SJSA1 (cell line): ENCODE results near the gene MOB2. TPM values are rescaled to one million over a fixed set of nuclear protein-coding genes. Genes with fewer than 3 reads are reported as not detected.
"Not testable (repeated sequence)": the region's sequence is repeated elsewhere in the genome, so short reads cannot be mapped to it uniquely, and the experiment has no call there.

Source experiments
- DNase-seq, 2 experiments: peaks; one replicate each; pipeline ENCODE4 v3.0.0-alpha.2; 2015 to 2020; ENCODE audit warnings: low spot score in 2 of 2, low read depth in 1 of 2
- H3K27ac ChIP-seq: fragments of 250-450 bp; sonication (Bioruptor Pico); 2 replicates; pipeline ENCODE4 v1.5.1; 2020; ENCODE audit warnings: mild to moderate bottlenecking, moderate library complexity
- H3K27me3 ChIP-seq: fragments of 250-450 bp; sonication (Bioruptor Pico); replicated peaks from 2 replicates; pipeline ENCODE4 v1.5.1; 2020; ENCODE audit warnings: mild to moderate bottlenecking, moderate library complexity
- H3K36me3 ChIP-seq: fragments of 250-450 bp; sonication (Bioruptor Pico); 2 replicates; pipeline ENCODE4 v1.5.1; 2020; ENCODE audit warnings: mild to moderate bottlenecking
- H3K4me1 ChIP-seq: fragments of 250-450 bp; sonication (Bioruptor Pico); replicated peaks from 2 replicates; pipeline ENCODE4 v1.6.1; 2021; ENCODE audit warnings: mild to moderate bottlenecking
- H3K4me3 ChIP-seq: fragments of 250-450 bp; sonication (Bioruptor Pico); 2 replicates; pipeline ENCODE4 v1.5.1; 2020; ENCODE audit warnings: mild to moderate bottlenecking
- H3K9me3 ChIP-seq: fragments of 250-450 bp; sonication (Bioruptor Pico); replicated peaks from 2 replicates; pipeline ENCODE4 v1.5.1; 2020; ENCODE audit warnings: mild to moderate bottlenecking
- total RNA-seq: library from RNA; depleted of rRNA; stranded (reverse); fragments of >200 nt; shearing (Covaris generic); gene quantifications from 2 replicates; pipeline ENCODE4 v1.2.3, GENCODE V29; 2014

The MOB2 gene
- total RNA-seq, 1 experiment from 2014 or later = 9.1 TPM

DNA sequence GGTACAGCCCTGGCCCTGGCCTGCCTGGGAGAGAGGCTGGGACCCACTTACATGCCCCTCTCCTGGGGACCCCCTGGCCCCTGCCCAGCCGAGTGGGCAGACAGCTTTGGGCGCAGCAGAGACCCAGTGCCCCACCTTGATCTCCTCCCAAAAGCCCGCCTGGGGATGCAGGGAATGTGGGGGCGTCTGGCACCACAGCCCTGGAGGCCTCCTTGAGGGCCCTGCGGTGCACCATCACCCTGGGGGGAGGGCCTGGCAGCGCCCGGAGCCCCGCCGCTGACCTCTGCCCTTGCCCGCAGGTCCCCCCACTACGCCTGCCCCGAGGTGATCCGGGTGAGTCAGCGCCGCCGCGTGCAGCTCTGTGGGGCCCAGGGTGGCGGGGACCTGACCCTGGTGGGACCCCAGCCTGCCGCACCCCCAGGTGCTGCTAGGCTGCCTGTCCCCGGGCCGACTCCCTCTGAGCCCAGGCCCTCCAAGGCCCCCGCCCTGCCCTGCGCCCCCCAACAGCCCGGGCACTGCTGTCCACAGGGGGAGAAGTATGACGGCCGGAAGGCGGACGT lies 43.7 kb downstream of the MOB2 start:
- H3K9me3 ChIP-seq = no peaks in the 10 kb centered on the region
- H3K27ac ChIP-seq = no peak overlapping the region
- DNase-seq = no peak
- H3K27me3 ChIP-seq = no peaks in the 10 kb centered on the region
- no peaks in the 10 kb centered on the region for H3K36me3 ChIP-seq
- no peak overlapping the region for H3K4me3 ChIP-seq
- no peaks in the 10 kb centered on the region for H3K4me1 ChIP-seq

DNA sequence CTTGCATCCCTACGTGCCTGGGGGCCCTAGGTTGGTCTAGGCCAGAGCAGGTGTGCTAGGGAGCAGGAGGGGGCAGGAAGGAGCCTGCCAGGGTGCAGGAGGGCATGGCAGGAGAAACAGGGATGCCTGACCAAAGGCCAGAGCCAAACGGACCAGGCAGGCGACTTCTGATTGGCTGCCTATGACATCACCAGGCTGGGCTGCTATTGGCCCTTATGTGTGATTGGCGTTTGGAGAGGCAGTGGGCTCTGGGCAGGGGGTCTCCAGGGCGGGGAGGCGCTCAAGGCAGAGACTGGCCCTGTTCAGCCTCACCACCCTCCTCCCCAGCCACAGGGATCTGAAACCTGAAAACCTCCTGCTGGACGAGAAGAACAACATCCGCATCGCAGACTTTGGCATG lies 44.4 kb downstream of the MOB2 start:
- H3K4me1 ChIP-seq = no peaks in the 10 kb centered on the region
- H3K4me3 ChIP-seq = no peak overlapping the region
- H3K27ac ChIP-seq = no peak overlapping the region
- no peaks in the 10 kb centered on the region for H3K27me3 ChIP-seq
- H3K9me3 ChIP-seq = no peaks in the 10 kb centered on the region
- H3K36me3 ChIP-seq = no peaks in the 10 kb centered on the region
- DNase-seq = no peak

DNA sequence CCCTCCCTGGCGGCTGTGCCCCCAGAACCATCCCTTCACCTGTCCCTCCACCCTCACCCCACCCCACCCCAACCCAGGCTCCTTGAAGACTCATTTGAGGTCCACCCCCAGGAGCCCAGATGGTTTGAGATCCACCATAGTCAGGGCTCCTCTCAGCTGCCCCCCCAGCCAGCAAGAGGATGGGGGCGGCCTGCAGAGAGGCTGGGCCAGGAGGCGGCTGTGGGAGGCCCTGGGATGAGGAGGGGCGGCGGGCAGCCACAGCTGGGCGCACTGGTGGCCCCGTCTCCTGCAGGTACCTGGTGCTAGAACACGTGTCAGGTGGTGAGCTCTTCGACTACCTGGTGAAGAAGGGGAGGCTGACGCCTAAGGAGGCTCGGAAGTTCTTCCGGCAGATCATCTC lies 46.1 kb downstream of the MOB2 start:
- no peaks in the 10 kb centered on the region for H3K9me3 ChIP-seq

DNA sequence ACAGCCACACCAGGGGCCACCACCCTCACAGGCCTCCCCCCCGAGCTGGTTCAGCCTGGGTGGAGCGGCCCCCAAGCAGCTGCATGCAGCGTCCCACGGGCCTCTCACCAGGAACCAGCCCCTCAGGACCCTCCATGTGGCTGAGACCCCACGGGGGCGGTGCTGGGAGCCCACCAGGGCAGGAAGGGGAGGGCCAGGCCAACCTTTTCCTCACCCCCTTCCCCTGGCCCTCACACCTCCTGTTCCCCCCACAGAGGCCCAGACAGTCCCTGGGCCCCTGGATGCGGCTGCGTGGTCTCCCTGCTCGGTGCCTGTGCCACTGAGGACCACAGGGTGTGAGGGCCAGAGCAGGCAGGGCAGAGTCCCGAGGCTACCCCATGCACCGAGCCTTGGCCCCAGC lies 46.5 kb downstream of the MOB2 start:
- Histone ChIP-seq H3K36me3 (no peaks in the 10 kb centered on the region), H3K4me1 (no peaks in the 10 kb centered on the region), H3K4me3 (no peak overlapping the region), H3K27ac (no peak overlapping the region), H3K9me3 (no peaks in the 10 kb centered on the region), H3K27me3 (no peaks in the 10 kb centered on the region)
- DNase-seq = no peak

More for the DNA sequence above, 46.1 kb downstream of the MOB2 start:
- no peak for DNase-seq
- H3K27ac ChIP-seq = no peak overlapping the region
- H3K4me1 ChIP-seq = no peaks in the 10 kb centered on the region
- no peaks in the 10 kb centered on the region for H3K36me3 ChIP-seq
- no peaks in the 10 kb centered on the region for H3K27me3 ChIP-seq
- no peak overlapping the region for H3K4me3 ChIP-seq

DNA sequence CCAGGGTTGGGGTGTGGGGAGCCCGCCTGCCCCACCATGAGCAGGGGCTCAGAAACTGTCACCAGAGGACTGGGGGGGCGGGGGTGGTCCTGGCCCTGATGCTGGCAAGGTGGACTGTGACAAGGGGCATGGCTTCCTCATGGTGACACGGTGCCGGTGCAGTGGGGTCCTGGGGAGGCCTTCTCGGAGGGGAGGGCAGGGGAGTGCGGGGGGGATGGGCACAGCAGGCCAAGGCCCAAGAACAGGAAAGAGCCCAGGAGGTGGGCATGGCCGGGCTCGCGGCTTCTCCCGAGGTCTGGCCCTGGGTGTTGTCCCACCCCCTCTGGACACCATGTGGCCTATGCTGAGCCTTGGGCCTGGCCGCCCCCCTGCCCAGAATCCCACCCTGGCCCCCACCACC lies 47.2 kb downstream of the MOB2 start:
- no peak overlapping the region for H3K27ac ChIP-seq
- no peak for DNase-seq
- no peak overlapping the region for H3K4me3 ChIP-seq
- no peaks in the 10 kb centered on the region for H3K4me1 ChIP-seq
- no peaks in the 10 kb centered on the region for H3K36me3 ChIP-seq
- H3K27me3 ChIP-seq = no peaks in the 10 kb centered on the region
- no peaks in the 10 kb centered on the region for H3K9me3 ChIP-seq

DNA sequence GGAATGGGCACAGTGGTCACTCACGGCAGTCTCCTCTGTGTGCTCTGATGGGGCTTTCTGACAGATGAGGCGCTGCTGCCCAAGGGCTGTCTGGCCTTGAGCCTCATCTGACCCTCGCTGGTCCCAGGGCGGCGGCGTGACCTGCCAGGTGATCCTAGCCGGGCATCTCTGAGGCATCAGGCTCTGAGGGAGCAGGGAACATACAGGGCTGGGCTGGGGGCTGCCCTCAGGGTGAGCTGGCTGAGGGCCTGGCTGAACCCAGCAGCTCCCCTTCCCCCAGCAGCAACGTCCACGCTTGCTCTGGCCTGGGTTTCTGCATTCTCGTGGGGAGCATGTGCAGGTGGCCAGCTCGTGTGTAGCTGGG lies 47.6 kb downstream of the MOB2 start:
- no peaks in the 10 kb centered on the region for H3K9me3 ChIP-seq
- H3K36me3 ChIP-seq = no peaks in the 10 kb centered on the region
- DNase-seq = no peak
- H3K4me3 ChIP-seq = no peak overlapping the region
- H3K27ac ChIP-seq = no peak overlapping the region
- H3K27me3 ChIP-seq = no peaks in the 10 kb centered on the region
- no peaks in the 10 kb centered on the region for H3K4me1 ChIP-seq

DNA sequence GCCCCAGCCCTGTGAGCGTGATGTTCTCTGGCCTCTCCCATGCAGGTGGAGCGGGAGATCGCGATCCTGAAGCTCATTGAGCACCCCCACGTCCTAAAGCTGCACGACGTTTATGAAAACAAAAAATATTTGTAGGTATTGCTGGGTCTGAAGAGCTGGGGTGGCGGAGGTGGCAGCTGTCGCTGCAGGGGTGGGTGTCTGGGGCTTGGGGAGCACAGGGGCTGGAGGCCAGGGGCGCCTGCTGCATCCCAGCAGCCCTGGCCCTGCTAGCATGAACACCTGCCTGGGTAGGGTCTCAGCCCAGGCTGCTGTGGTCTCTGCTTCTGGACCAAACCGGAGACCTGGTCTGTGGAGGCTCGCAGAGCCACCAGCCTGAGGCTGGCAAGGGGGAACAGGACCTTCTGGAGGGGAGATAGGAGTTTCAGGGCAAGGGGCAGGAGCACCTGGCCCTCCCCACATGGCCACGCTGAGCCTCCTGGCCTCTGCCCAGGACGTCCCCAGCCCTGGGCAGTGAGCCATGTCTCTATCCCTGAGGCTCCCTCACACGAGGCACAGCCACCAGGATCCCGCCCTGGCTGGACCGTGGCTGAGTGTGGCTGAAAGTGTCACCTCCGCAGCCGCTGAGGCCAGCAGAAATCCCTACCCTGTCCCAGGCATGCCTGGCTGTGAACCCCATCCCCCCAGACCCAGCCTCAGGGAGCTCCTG lies 48.2 kb downstream of the MOB2 start:
- Histone ChIP-seq H3K27me3 (no peaks in the 10 kb centered on the region), H3K4me1 (no peaks in the 10 kb centered on the region), H3K27ac (no peak overlapping the region), H3K4me3 (no peak overlapping the region), H3K9me3 (no peaks in the 10 kb centered on the region), H3K36me3 (no peaks in the 10 kb centered on the region)
- DNase-seq = no peak

DNA sequence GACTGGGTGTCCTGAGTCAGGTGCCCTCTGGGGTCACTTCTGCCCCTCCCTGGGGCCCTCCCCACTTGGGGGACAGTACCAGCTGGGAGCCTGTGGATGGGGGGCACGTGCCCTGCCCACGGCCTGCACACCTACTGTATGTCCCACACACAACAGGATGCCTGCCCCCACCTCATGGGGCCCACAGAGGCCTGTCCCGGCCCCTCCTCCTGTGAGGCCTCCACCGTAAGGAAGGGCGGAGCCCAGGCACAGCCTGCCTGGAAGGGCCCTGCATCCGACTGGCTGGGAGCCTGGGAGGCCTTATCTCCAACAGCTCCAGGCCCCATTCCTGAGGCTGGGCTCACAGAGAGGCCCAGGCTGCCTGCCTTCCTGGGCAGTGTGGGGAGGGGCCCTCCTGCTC lies 49.1 kb downstream of the MOB2 start:
- H3K4me1 ChIP-seq = no peaks in the 10 kb centered on the region
- H3K27ac ChIP-seq = no peak overlapping the region
- H3K9me3 ChIP-seq = no peaks in the 10 kb centered on the region
- DNase-seq = no peak
- H3K36me3 ChIP-seq = no peaks in the 10 kb centered on the region
- no peaks in the 10 kb centered on the region for H3K27me3 ChIP-seq
- no peak overlapping the region for H3K4me3 ChIP-seq

DNA sequence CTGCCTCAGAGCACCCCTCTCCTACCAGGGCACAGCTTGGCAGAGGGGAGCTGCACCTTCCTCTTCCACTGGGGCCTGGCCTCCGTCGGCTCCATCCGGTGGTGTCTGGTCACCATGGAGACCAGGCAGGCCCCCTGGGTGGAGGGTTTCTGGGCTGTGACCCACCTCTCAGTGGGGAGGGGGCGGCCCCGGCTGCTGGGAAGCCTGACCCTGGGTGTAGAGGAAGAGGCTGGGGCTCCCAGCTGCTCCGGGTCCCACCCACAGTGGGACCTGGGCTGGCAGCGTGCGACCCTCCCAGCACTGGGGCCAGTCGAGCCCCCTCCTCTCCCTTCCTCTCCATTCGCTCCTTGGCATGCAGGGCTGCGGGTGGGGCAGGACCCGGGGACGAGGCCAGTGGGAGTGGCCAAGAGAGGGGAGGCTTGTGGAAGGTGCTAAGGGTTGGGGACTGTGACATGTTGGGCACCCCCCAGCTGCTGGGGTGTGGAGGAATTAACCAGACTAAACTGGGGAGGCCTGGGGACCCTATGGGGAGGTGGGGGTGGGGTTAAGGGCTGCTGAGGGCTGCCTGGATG lies 50.0 kb downstream of the MOB2 start:
- no peak for DNase-seq
- no peaks in the 10 kb centered on the region for H3K27me3 ChIP-seq

DNA sequence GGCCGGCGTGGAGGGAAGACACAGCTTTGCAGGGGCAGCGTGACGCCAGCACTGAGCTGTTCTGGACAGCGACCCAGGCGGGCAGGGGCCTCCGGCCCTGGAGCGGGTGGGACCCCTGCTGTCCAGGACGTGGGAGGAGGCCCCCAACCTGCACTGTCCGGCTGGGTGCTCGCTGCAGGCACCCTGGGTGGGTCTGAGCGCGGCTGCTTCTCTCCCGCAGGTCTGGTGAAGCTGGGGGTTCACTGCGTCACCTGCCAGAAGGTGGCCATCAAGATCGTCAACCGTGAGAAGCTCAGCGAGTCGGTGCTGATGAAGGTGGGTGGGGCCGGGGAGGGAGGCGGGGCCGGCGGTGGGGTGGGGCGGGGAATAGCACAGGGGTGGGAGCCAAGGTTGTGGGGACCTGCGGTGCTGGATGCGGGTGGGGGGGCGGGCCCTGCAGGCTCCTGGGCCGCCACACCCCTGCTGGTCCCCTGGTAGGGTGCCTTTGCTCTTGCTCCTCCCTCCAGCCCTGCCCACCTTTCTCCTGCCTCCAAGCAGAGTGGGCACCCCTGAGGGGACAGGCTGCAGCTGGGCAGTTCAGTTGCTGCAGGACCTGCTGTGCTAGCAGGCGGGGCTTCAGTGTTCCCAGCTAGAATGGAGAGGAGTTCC lies 50.6 kb downstream of the MOB2 start:
- Histone ChIP-seq H3K36me3 (no peaks in the 10 kb centered on the region), H3K9me3 (no peaks in the 10 kb centered on the region), H3K27ac (no peak overlapping the region), H3K4me3 (no peak overlapping the region), H3K4me1 (no peaks in the 10 kb centered on the region), H3K27me3 (no peaks in the 10 kb centered on the region)
- DNase-seq = no peak

More for the DNA sequence above, 50.0 kb downstream of the MOB2 start:
- Histone ChIP-seq H3K4me1 (no peaks in the 10 kb centered on the region), H3K4me3 (no peak overlapping the region), H3K36me3 (no peaks in the 10 kb centered on the region), H3K9me3 (no peaks in the 10 kb centered on the region), H3K27ac (no peak overlapping the region)

DNA sequence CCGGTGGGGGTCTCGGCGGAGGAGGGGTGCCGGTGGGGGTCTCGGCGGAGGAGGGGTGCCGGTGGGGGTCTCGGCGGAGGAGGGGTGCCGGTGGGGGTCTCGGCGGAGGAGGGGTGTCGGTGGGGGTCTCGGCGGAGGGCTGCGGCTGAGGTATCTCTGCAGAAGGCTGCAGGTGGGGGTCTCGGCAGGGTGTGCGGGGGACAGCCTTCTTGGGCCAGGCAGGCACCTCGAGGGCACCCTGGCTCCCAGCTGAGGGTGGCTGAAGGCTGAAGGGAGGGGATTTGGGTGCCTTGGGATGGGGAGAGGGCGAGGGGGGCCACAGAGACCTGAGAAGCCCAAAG lies 51.1 kb downstream of the MOB2 start:
- H3K27me3 ChIP-seq, H3K4me1 ChIP-seq, H3K4me3 ChIP-seq, H3K27ac ChIP-seq, H3K9me3 ChIP-seq, DNase-seq, H3K36me3 ChIP-seq: not testable (repeated sequence)

DNA sequence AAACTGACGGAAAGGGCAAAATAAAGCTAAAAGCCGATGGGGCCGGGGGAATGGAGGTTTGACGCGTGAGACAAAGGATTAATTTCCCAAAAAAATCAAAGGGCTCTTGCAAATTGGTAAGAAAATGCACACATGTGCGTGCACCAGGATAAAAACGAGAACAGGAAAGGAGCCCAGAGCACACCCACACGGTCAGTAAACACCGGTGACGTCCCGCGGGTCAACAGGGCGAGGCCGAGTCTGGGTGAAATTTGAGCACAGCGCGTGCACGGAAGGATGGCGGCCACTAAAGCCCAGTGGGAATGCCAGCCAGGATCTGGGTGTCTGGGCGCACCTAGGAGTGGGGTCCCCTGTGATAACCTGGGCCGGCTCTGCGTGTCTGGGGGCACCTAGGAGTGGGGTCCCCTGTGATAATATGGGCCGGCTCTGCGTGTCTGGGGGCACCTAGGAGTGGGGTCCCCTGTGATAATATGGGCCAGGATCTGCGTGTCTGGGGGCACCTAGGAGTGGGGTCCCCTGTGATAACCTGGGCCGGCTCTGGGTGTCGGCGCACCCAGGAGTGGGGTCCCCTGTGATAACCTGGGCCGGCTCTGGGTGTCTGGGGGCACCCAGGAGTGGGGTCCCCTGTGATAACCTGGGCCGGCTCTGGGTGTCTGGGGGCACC lies 52.5 kb downstream of the MOB2 start:
- Histone ChIP-seq H3K9me3 (no peaks in the 10 kb centered on the region), H3K4me1 (no peaks in the 10 kb centered on the region), H3K27ac (no peak overlapping the region), H3K4me3 (no peak overlapping the region), H3K27me3 (no peaks in the 10 kb centered on the region), H3K36me3 (no peaks in the 10 kb centered on the region)
- no peak for DNase-seq

DNA sequence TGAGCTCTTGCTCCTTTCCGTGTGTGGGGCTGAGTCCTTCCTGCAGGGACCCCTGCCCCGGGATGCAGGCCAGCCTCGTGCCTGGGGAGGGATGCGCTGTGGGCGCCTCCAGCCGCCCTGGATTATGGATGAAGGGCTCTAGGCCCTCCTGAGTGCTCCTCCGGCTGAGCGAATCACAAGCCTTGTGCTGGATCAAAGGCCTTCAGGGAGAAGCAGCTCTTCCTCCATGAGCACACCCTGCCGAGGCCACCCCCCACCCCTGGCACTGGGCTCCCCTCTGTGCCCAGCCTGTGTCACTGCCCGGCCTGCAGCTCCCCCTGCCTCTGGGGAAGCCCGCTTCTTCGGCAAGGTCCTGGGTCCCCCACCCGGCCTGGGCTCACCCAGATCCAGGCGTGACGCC lies 53.0 kb downstream of the MOB2 start:
- H3K9me3 ChIP-seq = no peaks in the 10 kb centered on the region
- no peak overlapping the region for H3K27ac ChIP-seq
- H3K36me3 ChIP-seq = no peaks in the 10 kb centered on the region
- no peaks in the 10 kb centered on the region for H3K4me1 ChIP-seq
- H3K27me3 ChIP-seq = no peaks in the 10 kb centered on the region
- no peak for DNase-seq
- H3K4me3 ChIP-seq = no peak overlapping the region

DNA sequence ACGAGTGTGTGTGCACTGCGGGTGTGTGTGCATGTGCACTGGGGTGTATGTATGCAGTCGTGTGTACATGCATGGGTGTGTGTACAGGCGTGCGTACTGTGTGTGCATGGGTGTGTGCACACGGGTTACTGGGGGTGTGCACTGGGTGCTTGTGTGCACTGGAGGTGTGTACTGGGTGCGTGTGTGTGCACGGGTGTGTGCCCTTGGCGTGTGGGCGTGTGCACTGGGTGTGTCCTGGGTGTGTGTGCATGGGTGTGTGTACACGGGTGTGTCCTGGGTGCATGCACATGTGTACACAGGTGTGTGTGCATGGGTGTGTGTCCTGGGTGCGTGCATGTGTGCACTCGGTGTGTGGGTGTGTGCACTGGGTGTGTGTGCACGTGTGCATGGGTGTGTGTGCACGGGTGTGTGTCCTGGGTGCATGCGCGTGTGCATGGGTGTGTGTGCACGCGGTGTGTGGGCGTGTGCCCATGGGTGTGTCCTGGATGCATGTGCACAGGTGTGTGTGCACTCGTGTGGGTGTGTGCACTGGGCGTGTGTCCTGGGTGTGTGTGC lies 57.7 kb downstream of the MOB2 start:
- H3K9me3 ChIP-seq = no peaks in the 10 kb centered on the region
- no peaks in the 10 kb centered on the region for H3K4me1 ChIP-seq
- no peak overlapping the region for H3K4me3 ChIP-seq
- H3K27me3 ChIP-seq = no peaks in the 10 kb centered on the region
- H3K27ac ChIP-seq = no peak overlapping the region
- no peaks in the 10 kb centered on the region for H3K36me3 ChIP-seq
- DNase-seq = no peak
